ENCODE data around the gene PTPRD.

DNA sequence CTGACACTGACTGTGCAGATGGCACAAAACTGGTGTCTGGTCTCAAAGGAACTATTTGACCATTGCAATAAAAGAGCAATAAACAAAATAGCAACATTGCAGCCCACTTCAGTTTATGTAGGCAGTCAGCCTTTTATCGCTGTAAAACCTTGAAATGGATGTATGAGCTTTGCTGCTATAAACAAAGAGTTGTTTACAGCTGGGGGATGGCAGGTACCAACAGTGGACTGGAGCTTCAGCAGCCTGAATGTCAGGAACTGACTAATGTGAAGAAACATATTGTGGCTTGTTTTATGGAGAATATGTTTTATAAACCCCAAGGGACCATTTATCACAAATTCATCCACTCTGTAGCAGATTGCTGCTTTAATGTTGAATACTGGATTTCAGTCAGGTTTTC is 78.0 kb downstream of the PTPRD start:
- TF ChIP-seq, protein P1, sequence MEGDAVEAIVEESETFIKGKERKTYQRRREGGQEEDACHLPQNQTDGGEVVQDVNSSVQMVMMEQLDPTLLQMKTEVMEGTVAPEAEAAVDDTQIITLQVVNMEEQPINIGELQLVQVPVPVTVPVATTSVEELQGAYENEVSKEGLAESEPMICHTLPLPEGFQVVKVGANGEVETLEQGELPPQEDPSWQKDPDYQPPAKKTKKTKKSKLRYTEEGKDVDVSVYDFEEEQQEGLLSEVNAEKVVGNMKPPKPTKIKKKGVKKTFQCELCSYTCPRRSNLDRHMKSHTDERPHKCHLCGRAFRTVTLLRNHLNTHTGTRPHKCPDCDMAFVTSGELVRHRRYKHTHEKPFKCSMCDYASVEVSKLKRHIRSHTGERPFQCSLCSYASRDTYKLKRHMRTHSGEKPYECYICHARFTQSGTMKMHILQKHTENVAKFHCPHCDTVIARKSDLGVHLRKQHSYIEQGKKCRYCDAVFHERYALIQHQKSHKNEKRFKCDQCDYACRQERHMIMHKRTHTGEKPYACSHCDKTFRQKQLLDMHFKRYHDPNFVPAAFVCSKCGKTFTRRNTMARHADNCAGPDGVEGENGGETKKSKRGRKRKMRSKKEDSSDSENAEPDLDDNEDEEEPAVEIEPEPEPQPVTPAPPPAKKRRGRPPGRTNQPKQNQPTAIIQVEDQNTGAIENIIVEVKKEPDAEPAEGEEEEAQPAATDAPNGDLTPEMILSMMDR (conservative IDR thresholded peaks at IDR 0.05 in 1 of 2, IDR thresholded peaks at IDR 0.05 in 1 of 2; ENCODE audit: low read depth in 1 of 2, low read length in 2 of 2) = no peak
- TF ChIP-seq EZH2 (IDR thresholded peaks at IDR 0.05; ENCODE audit: low read length, missing control alignments) = no peak

All from fibroblast of lung (primary cell).